HepG2 (cell line): ENCODE data around the gene PLD2.

Experiments
- GFI1 ChIP-seq: sonication (generic); formaldehyde crosslinking; IDR thresholded peaks from 2 replicates; pipeline ENCODE4 v1.5.0; 2020; ENCODE audit warnings: missing genetic modification reagents, mild to moderate bottlenecking, borderline replicate concordance
- HNRNPL ChIP-seq: fragments of 200-400 bp; formaldehyde crosslinking; IDR thresholded peaks from 2 replicates; pipeline ENCODE4 v1.6.1; 2017; ENCODE audit warnings: mild to moderate bottlenecking, low read depth, low read length
- TAF1 ChIP-seq: sonication (generic); formaldehyde crosslinking; IDR thresholded peaks from 2 replicates; pipeline ENCODE4 v1.4.0; 2020; ENCODE audit warnings: missing genetic modification reagents
- ZBTB43 ChIP-seq: sonication (generic); formaldehyde crosslinking; conservative IDR thresholded peaks from 2 replicates; pipeline ENCODE4 v1.4.0; 2020; ENCODE audit warnings: missing genetic modification reagents
- ZNF619 ChIP-seq: sonication (generic); formaldehyde crosslinking; IDR thresholded peaks from 2 replicates; pipeline ENCODE4 v1.4.0; 2020; ENCODE audit warnings: mild to moderate bottlenecking, missing genetic modification reagents
- TF ChIP-seq, protein P1 (sequence below): sonication (generic); formaldehyde crosslinking; IDR thresholded peaks from 2 replicates; pipeline ENCODE4 v1.5.0; 2020; ENCODE audit warnings: missing genetic modification reagents
- TF ChIP-seq, protein P2 (sequence below): IDR thresholded peaks from 2 replicates; pipeline ENCODE4 v1.6.1; 2018; ENCODE audit warnings: missing genetic modification reagents, mild to moderate bottlenecking, missing compliant biosample characterization

- no peak for TF ChIP-seq TAF1 (CRISPR knock-in tag)
- TF ChIP-seq, protein P1, sequence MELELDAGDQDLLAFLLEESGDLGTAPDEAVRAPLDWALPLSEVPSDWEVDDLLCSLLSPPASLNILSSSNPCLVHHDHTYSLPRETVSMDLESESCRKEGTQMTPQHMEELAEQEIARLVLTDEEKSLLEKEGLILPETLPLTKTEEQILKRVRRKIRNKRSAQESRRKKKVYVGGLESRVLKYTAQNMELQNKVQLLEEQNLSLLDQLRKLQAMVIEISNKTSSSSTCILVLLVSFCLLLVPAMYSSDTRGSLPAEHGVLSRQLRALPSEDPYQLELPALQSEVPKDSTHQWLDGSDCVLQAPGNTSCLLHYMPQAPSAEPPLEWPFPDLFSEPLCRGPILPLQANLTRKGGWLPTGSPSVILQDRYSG (CRISPR knock-in tag): no peak
- TF ChIP-seq GFI1 (CRISPR knock-in tag): no peak
- TF ChIP-seq, protein P2, sequence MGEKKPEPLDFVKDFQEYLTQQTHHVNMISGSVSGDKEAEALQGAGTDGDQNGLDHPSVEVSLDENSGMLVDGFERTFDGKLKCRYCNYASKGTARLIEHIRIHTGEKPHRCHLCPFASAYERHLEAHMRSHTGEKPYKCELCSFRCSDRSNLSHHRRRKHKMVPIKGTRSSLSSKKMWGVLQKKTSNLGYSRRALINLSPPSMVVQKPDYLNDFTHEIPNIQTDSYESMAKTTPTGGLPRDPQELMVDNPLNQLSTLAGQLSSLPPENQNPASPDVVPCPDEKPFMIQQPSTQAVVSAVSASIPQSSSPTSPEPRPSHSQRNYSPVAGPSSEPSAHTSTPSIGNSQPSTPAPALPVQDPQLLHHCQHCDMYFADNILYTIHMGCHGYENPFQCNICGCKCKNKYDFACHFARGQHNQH (CRISPR knock-in tag): no peak
- no peak for TF ChIP-seq ZBTB43 (CRISPR knock-in tag)
- no peak for TF ChIP-seq ZNF619 (CRISPR knock-in tag)
- no peak for TF ChIP-seq HNRNPL
Observed at GRCh38 chr17:4822835-4823234, 15.9 kb downstream of the PLD2 start.
